ENCODE results near the gene SPATA33.
"Not testable (repeated sequence)": the region's sequence is repeated elsewhere in the genome, so short reads cannot be mapped to it uniquely, and the experiment has no call there.

The SPATA33 gene

DNA sequence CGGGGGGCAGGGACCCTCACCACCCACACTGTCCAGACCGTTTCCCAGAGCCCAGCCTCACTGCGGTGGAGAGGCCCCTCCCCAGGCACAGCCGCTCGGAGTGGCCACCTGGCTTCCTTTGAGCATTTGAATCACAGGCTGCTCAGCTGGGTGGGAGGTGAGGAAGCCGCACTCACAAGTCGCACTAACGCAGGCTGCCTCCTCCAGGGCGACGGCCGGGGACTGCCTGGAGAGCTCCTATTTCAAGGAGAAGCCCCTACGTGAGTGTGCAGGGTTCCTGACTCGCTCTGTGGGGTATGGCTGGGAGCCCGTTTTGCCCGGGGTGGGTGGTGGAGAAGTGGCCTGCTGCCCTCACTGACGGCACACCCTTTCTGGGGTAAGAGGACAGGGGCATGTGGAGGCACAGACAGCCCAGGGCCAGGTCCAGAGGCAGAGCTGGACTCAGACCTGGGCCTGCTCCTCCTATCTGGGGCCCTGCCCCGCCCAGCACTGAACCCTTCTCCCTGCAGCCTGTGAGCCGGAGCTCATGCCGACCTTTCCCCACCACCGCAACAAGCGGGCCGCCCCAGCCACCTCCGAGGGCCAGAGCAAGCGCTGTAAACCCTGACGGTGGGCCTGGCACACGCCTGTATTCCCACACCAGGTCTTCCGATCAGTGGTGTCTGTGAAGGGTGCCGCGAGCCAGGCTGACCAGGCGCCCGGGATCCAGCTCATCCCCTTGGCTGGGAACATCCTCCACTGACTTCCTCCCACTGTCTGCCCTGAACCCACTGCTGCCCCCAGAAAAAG, 37.6 kb downstream of the SPATA33 start:
- TF ChIP-seq, protein P1, sequence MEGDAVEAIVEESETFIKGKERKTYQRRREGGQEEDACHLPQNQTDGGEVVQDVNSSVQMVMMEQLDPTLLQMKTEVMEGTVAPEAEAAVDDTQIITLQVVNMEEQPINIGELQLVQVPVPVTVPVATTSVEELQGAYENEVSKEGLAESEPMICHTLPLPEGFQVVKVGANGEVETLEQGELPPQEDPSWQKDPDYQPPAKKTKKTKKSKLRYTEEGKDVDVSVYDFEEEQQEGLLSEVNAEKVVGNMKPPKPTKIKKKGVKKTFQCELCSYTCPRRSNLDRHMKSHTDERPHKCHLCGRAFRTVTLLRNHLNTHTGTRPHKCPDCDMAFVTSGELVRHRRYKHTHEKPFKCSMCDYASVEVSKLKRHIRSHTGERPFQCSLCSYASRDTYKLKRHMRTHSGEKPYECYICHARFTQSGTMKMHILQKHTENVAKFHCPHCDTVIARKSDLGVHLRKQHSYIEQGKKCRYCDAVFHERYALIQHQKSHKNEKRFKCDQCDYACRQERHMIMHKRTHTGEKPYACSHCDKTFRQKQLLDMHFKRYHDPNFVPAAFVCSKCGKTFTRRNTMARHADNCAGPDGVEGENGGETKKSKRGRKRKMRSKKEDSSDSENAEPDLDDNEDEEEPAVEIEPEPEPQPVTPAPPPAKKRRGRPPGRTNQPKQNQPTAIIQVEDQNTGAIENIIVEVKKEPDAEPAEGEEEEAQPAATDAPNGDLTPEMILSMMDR (IDR thresholded peaks at IDR 0.05): no peak
- no peak for DNase-seq
- Histone ChIP-seq H3K4me3 (no peak overlapping the region), H3K36me3 (peaks cover 4 to 76% (median 41%) of the 10 kb centered on the region in 3 donors), H3K27ac (no peak overlapping the region), H3K9me3 (no peaks in the 10 kb centered on the region), H3K4me1 (peaks cover 1 to 8% (median 7%) of the 10 kb centered on the region in 4 donors), H3K27me3 (no peaks in the 10 kb centered on the region)
- intact Hi-C loops (cut with DNase I; ENCODE audit: low total_unique reads): no loop called here

GRCh38 chr16:89695875-89696669, 38.4 kb downstream of the SPATA33 start:
- Histone ChIP-seq H3K9me3 (no peaks in the 10 kb centered on the region), H3K27me3 (no peaks in the 10 kb centered on the region), H3K4me3 (no peak overlapping the region), H3K27ac (no peak overlapping the region), H3K36me3 (peaks cover 4 to 68% (median 34%) of the 10 kb centered on the region in 3 donors), H3K4me1 (peaks cover 7 to 16% (median 14%) of the 10 kb centered on the region in 4 donors)
- no peak for DNase-seq
- intact Hi-C loops (cut with DNase I; ENCODE audit: low total_unique reads): no loop called here
- TF ChIP-seq, protein P1 (IDR thresholded peaks at IDR 0.05): no peak

DNA sequence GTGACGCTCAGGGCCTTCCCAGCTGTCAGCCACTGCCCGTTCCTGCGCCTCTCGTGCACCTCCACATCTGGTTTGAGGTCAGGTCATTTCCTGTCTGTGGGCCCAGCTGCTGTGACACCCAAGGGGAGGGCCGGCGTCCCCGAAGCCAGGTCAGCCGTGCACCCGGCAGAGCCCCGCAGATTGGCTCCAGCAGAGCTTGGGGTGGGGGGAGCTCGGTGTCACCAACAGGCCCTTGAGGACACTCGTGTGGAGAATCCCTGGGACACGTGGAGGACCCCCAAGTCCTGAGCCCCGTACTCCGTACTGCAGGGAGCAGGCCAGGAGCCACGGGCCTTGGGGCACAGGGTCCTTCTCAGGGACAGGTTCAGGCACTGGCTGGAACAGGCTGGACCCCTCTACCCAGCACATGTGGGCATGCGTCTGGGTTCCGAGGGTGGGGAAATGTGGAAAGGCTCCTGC, 39.1 kb downstream of the SPATA33 start:
- TF ChIP-seq, protein P1 (IDR thresholded peaks at IDR 0.05): no peak
- intact Hi-C loops (cut with DNase I; ENCODE audit: low total_unique reads): no loop called here
- no peaks in the 10 kb centered on the region for H3K27me3 ChIP-seq
- no peak overlapping the region for H3K27ac ChIP-seq
- no peak for DNase-seq
- H3K36me3 ChIP-seq: peaks cover 0 to 62% (median 28%) of the 10 kb centered on the region in 3 donors
- no peak overlapping the region for H3K4me3 ChIP-seq
- H3K4me1 ChIP-seq: peaks cover 7 to 22% (median 19%) of the 10 kb centered on the region in 4 donors
- no peaks in the 10 kb centered on the region for H3K9me3 ChIP-seq

DNA sequence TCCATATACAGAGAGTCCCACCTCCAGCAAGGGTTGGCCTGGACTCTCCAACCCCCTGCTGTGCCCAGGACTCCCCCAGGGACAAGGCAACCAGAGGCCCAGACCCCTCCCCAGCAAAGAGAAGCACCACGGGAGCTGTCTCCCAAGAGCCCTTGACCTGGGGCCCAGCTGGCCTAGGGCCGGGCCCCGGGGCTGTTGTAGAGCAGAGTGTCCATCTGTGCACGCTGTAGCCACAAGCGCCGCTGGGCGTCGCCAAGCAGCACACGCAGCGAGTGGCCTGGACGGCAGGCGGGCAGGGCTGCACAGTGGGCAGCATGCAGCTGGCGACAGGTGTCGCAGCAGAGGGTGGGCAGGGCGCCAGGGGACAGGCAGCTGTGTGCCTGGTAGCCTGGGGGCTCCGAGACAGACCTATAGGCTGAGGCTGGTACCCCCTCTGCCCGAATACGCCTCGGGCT, 39.6 kb downstream of the SPATA33 start:
- DNase-seq: no peak
- H3K4me3 ChIP-seq: no peak overlapping the region
- intact Hi-C loops (cut with DNase I; ENCODE audit: low total_unique reads): no loop called here
- no peaks in the 10 kb centered on the region for H3K27me3 ChIP-seq
- TF ChIP-seq, protein P1 (IDR thresholded peaks at IDR 0.05): no peak
- H3K27ac ChIP-seq: no peak overlapping the region
- H3K4me1 ChIP-seq: peaks cover 7 to 27% (median 24%) of the 10 kb centered on the region in 4 donors
- peaks cover 0 to 57% (median 24%) of the 10 kb centered on the region in 3 donors for H3K36me3 ChIP-seq
- H3K9me3 ChIP-seq: no peaks in the 10 kb centered on the region

DNA sequence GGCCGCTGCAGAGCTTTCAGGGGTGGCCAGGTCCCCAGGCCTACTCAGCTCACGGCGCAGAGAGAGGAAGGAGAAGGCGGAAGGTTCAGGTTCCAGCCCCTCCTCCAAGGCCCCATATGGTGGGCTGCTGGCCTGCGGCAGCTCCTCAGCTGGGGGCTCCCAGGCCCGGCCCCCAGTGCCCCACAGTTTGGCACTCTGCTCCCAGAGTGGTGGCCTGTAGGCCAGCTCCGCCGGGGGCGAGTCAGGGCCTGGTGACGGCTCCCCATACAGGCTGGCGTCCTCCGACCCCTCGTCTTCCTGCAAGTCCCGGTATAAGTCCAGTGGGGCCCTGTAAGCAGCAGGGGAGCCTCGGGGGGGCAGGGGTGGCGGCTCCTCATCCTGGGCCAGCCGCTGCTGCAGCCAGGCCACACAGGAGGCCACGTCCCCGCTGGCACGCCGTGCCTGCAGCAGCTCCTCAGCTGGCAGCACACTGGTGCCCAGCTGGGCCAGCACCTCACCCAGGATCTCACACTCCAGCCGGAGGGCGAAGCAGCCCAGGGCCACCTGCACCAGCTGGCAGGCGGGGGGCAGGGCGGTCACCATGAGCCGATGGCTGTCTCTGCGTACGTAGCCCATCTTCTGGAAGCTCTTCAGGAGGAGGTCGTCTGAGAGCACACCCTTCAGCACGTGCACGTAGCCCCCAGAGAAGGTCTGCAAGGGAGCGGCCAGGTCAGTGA, 40.1 kb downstream of the SPATA33 start:
- Histone ChIP-seq H3K27ac (no peak overlapping the region), H3K4me1 (peaks cover 7 to 29% (median 26%) of the 10 kb centered on the region in 4 donors), H3K36me3 (peaks cover 0 to 51% (median 24%) of the 10 kb centered on the region in 3 donors), H3K4me3 (no peak overlapping the region), H3K27me3 (peaks cover 0 to under 1% of the 10 kb centered on the region in 2 donors), H3K9me3 (no peaks in the 10 kb centered on the region)
- intact Hi-C loops (cut with DNase I; ENCODE audit: low total_unique reads): no loop called here
- TF ChIP-seq, protein P1 (IDR thresholded peaks at IDR 0.05): no peak
- no peak for DNase-seq

- intact Hi-C loops (cut with DNase I; ENCODE audit: low total_unique reads); H3K9me3 ChIP-seq; DNase-seq; H3K27me3 ChIP-seq; H3K4me3 ChIP-seq; H3K27ac ChIP-seq: not testable (repeated sequence)
- Histone ChIP-seq H3K4me1 (peaks cover 7 to 29% (median 26%) of the 10 kb centered on the region in 4 donors), H3K36me3 (peaks cover 0 to 42% (median 15%) of the 10 kb centered on the region in 3 donors)
Measured at GRCh38 chr16:89698717-89699116, 41.1 kb downstream of the SPATA33 start.

DNA sequence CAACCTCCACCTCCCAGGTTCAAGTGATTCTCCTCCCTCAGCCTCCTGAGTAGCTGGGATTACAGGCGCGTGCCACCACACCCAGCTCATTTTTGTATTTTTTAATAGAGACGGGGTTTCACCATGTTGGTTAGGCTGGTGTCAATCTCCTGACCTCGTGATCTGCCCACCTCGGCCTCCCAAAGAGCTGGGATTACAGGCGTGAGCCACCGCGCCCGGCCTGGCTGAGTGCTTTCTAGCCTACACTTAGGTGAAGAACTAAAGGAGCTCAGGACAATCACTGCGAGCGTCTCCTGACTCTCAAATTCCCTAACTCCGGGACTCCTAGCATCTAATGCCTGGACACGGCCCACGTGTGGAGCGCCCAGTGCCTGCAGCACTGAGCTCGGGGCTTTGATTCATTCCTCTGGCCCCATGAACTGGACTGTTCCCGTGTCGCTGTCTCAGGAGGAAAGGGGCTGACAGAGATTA, 42.0 kb downstream of the SPATA33 start:
- H3K9me3 ChIP-seq, DNase-seq: not testable (repeated sequence)
- Histone ChIP-seq H3K36me3 (peaks cover 0 to 32% (median 7%) of the 10 kb centered on the region in 3 donors), H3K4me1 (peaks cover 7 to 29% (median 26%) of the 10 kb centered on the region in 4 donors), H3K4me3 (peak overlapping the region; percentile 60 to 88), H3K27me3 (peaks cover 0 to 11% of the 10 kb centered on the region in 2 donors), H3K27ac (peak overlapping the region; percentile 84)
- intact Hi-C loops (cut with DNase I; ENCODE audit: low total_unique reads): loop anchor here (2.0 kb wide), 1 partner anchor 173 kb away; the partner anchor contains the start of gene TCF25

Data from tibial artery (tissue), 4 donors.